Large intestine (tissue), 12 donors: ENCODE data around the gene AZGP1. TPM values are rescaled to one million over a fixed set of nuclear protein-coding genes. Genes with fewer than 3 reads are reported as not detected.

Source experiments
- DNase-seq, 2 donors: peaks; one replicate each; pipeline versions ENCODE4 v3.0.0 to v3.0.0-alpha.2; 2013
- H3K27ac ChIP-seq: one replicate; pipeline ENCODE4 v1.5.1; 2013; ENCODE audit warnings: low read length
- H3K27me3 ChIP-seq: 2 replicates; pipeline ENCODE4 v1.6.1; 2013; ENCODE audit warnings: low read length; ENCODE audit not compliant: control insufficient read depth, insufficient read depth
- H3K36me3 ChIP-seq: 2 replicates; pipeline ENCODE4 v1.6.1; 2013; ENCODE audit warnings: low read length; ENCODE audit not compliant: control insufficient read depth, insufficient read depth
- H3K4me1 ChIP-seq: one replicate; pipeline ENCODE4 v1.6.1; 2013; ENCODE audit warnings: low read length; ENCODE audit not compliant: control insufficient read depth, insufficient read depth
- H3K4me3 ChIP-seq: one replicate; pipeline ENCODE4 v1.5.1; 2013; ENCODE audit warnings: low read length
- H3K9me3 ChIP-seq: one replicate; pipeline ENCODE4 v1.6.1; 2013; ENCODE audit warnings: mild to moderate bottlenecking, low read depth, low read length, moderate library complexity; ENCODE audit not compliant: control insufficient read depth
- WGBS: methylation state at CpG from one replicate; pipeline ENCODE4 v1.1.5; 2013; ENCODE audit warnings: low lambda C conversion rate; ENCODE audit not compliant: insufficient coverage; 5-methylcytosine and 5-hydroxymethylcytosine counted together
- long read RNA-seq, 11 donors: transcript quantifications; one replicate each; lab custom pipeline, GENCODE V29; 2026
- polyA plus RNA-seq: library from polyadenylated mRNA; unstranded; fragments of 120-200 nt; gene quantifications from one replicate; pipeline ENCODE4 v1.2.1, GENCODE V29; 2013

AZGP1 gene
- polyA plus RNA-seq = 13.9 TPM
- long read RNA-seq, donor 1, partial matches to known transcripts = 0 of 5 reads
- long read RNA-seq, donor 1, other reads (novel, unspliced or antisense) = 0 of 5 reads
- long read RNA-seq, donor 2, partial matches to known transcripts = 0 of 10 reads
- long read RNA-seq, donor 2, other reads (novel, unspliced or antisense) = 0 of 10 reads
- long read RNA-seq, donor 3, partial matches to known transcripts = 0 of 6 reads
- long read RNA-seq, donor 3, other reads (novel, unspliced or antisense) = 0 of 6 reads
- long read RNA-seq, donor 4 = 0 reads
- long read RNA-seq, donor 5, partial matches to known transcripts = 0 of 2 reads
- long read RNA-seq, donor 5, other reads (novel, unspliced or antisense) = 0 of 2 reads
- long read RNA-seq, donor 6, transcript AZGP1-201 (4 exons, 1,307 nt) = major isoform, 11 of 17 reads
- long read RNA-seq, donor 6, partial matches to known transcripts = 0 of 17 reads
- long read RNA-seq, donor 6, other reads (novel, unspliced or antisense) = 0 of 17 reads
- long read RNA-seq, donor 7, partial matches to known transcripts = 0 of 1 reads
- long read RNA-seq, donor 7, other reads (novel, unspliced or antisense) = 0 of 1 reads
- long read RNA-seq, donor 8, transcript AZGP1-202 (3 exons, 2,027 nt) = major isoform, 5 of 12 reads
- long read RNA-seq, donor 8, partial matches to known transcripts = 0 of 12 reads
- long read RNA-seq, donor 8, other reads (novel, unspliced or antisense) = 0 of 12 reads
- long read RNA-seq, donor 9, partial matches to known transcripts = 0 of 5 reads
- long read RNA-seq, donor 9, other reads (novel, unspliced or antisense) = 0 of 5 reads
- long read RNA-seq, donor 10, partial matches to known transcripts = 0 of 4 reads
- long read RNA-seq, donor 10, other reads (novel, unspliced or antisense) = 0 of 4 reads
- long read RNA-seq, donor 11, partial matches to known transcripts = 0 of 6 reads
- long read RNA-seq, donor 11, other reads (novel, unspliced or antisense) = 0 of 6 reads

DNA sequence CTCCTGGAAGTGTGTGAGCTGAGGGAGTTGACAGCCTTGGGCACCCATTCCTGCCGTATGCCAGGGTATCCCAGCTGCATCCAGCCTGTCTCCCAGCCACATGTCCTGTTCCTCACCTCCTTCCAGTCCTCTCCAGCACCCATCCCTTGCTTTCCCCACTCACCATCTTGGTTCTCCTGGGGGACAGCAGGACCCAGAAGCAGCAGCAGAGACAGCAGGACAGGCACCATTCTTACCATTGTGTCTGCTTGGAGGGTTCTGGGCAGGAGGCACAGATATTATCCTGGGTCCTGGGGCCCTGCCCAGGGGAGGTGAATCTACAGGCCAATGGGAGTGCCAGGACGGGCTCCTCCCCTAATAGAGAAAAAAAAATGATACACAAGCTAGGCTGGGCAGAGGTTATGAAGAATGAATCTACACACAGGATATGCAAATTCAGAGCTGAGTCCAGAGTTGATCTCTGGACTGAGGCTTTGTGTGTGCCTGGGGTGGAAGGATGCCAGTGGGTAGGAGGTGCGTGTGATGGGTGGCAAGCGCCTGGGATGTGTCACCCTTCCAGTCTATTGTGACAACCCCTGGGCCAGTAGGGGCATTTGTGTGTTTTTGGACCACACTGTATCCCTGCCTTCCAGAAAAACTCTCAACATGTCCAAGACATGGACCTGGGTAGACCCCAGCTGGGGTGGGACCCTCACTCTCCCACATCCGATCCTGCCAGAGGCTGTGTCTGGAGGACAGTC is at the start of gene AZGP1:
TSS of gene AZGP1 (minus strand) at position 250 of the 740 bp plus-strand sequence. CDS start at position 239, 11 bp downstream.
- WGBS = 17% methylated on average over 1 of the region's 5 CpGs
- Histone ChIP-seq H3K36me3 (no peaks in the 10 kb centered on the region), H3K9me3 (no peaks in the 10 kb centered on the region), H3K27me3 (no peaks in the 10 kb centered on the region), H3K27ac (no peak within 1 kb of the TSS), H3K4me3 (no peak within 1 kb of the TSS), H3K4me1 (no peaks in the 10 kb centered on the region)
- DNase-seq = peak; percentile 48 to 79

GRCh38 chr7:100024020-100024619 is 48.3 kb upstream of the AZGP1 start:
- H3K4me3 ChIP-seq = no peak overlapping the region
- H3K36me3 ChIP-seq = peaks cover 38% of the 10 kb centered on the region
- DNase-seq = peak; percentile 64 to 82
- WGBS = 55% methylated on average over 4 of the region's 12 CpGs
- H3K4me1 ChIP-seq = peaks cover 20% of the 10 kb centered on the region
- H3K27ac ChIP-seq = peak overlapping the region; percentile 70
- no peaks in the 10 kb centered on the region for H3K27me3 ChIP-seq
- no peaks in the 10 kb centered on the region for H3K9me3 ChIP-seq

GRCh38 chr7:100023526-100023925 is 47.7 kb upstream of the AZGP1 start:
- Histone ChIP-seq H3K4me1 (peaks cover 20% of the 10 kb centered on the region), H3K27ac (peak overlapping the region; percentile 45), H3K36me3 (peaks cover 36% of the 10 kb centered on the region), H3K9me3 (no peaks in the 10 kb centered on the region), H3K27me3 (no peaks in the 10 kb centered on the region), H3K4me3 (no peak overlapping the region)
- no peak for DNase-seq
- WGBS = 100% methylated on average over 1 of the region's 12 CpGs

DNA sequence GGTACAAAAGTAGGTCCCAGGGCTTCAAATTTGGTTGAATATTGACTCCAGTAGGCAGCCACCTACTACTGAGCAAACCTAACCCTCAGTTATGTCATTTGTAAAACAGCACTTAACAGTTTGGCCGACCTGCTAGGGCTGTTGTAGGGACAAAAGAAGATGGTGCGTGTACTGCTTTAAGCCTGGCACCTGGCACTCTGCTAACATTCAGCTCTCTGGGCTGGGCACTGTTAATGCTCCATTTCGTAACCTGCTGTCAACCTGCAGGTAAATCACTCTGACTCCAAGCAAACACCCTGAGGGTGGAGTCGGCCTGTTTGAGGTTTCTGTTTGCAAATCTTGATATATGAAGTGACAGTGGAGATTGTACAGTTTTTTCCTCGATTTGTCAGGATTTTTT is 46.8 kb upstream of the AZGP1 start:
- Histone ChIP-seq H3K27me3 (no peaks in the 10 kb centered on the region), H3K4me3 (no peak overlapping the region), H3K4me1 (peaks cover 20% of the 10 kb centered on the region), H3K9me3 (no peaks in the 10 kb centered on the region), H3K36me3 (peaks cover 33% of the 10 kb centered on the region), H3K27ac (peak overlapping the region; percentile 45)
- DNase-seq = peak; percentile 57 to 72
- no CpG with 5 or more reads among the region's 5 CpGs for WGBS

DNA sequence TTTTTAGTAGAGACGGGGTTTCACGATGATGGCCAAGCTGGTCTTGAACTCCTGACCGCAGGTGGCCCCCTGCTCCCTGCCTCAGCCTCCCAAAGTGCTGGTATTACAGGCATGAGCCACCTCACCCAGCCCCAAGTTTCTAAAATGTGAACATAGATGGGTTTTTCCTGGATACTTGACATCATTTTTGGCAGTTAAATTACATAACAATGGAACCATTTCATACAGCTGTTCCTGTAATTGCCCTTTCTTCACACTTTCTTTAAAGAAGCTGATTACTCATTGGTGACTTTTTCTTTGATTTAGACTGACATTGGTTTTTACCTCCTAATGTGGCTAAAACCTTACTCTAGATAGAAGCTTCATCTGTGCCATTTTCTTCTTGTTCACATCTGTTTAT is 45.5 kb upstream of the AZGP1 start:
- H3K27ac ChIP-seq = no peak overlapping the region
- no peaks in the 10 kb centered on the region for H3K27me3 ChIP-seq
- no peak overlapping the region for H3K4me3 ChIP-seq
- H3K36me3 ChIP-seq = peaks cover 27% of the 10 kb centered on the region
- no peak for DNase-seq
- H3K4me1 ChIP-seq = peaks cover 28% of the 10 kb centered on the region
- no CpG with 5 or more reads among the region's 3 CpGs for WGBS
- H3K9me3 ChIP-seq = no peaks in the 10 kb centered on the region

DNA sequence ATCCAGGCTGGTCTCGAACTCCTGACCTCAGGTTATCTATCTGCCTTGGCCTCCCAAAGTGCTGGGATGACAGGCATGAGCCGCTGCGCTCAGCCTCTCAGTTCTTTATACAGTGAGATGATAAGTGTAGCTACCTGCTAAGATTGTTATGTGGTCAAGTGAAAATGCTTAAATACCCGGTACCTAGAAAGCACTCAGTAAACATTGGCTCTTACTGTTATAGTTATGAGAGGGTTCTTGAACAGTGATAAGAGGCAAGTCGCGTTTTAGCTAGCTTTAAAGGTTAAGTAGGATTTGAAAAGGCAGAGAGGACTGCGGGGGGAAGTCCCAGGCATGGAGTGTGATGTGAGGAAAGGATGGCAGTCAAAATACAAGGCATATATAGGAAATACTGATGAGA is 44.1 kb upstream of the AZGP1 start:
- H3K4me1 ChIP-seq = peaks cover 32% of the 10 kb centered on the region
- no peaks in the 10 kb centered on the region for H3K9me3 ChIP-seq
- WGBS = 88% methylated on average over 1 of the region's 7 CpGs
- DNase-seq = no peak
- peaks cover 17% of the 10 kb centered on the region for H3K36me3 ChIP-seq
- no peak overlapping the region for H3K4me3 ChIP-seq
- no peak overlapping the region for H3K27ac ChIP-seq
- H3K27me3 ChIP-seq = no peaks in the 10 kb centered on the region

- 100% methylated on average over 2 of the region's 5 CpGs for WGBS
- no peak overlapping the region for H3K4me3 ChIP-seq
- peak overlapping the region; percentile 92 for H3K27ac ChIP-seq
- H3K36me3 ChIP-seq = no peaks in the 10 kb centered on the region
- DNase-seq = no peak
- no peaks in the 10 kb centered on the region for H3K9me3 ChIP-seq
- H3K27me3 ChIP-seq = no peaks in the 10 kb centered on the region
- H3K4me1 ChIP-seq = peaks cover 20% of the 10 kb centered on the region
Observed at GRCh38 chr7:100017875-100018274, 42.0 kb upstream of the AZGP1 start.

DNA sequence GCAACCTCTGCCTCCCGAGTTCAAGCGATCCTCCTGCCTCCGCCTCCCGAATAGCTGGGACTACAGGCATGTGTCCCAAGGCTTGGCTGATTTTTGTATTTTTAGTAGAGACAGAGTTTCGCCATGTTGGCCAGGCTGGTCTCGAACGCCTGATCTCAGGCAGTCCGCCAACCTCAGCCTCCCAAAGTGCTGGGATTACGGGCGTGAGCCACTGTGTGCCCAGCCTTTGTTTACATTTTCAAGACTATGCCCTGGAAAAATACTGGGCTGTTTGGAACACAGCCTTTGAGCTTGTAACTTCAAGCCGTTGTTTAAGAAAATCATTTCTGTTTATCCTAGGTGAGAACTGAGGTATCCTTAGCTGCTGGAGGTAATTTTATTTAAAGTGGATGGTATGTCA is 41.5 kb upstream of the AZGP1 start:
- Histone ChIP-seq H3K4me1 (peaks cover 19% of the 10 kb centered on the region), H3K9me3 (no peaks in the 10 kb centered on the region), H3K36me3 (no peaks in the 10 kb centered on the region), H3K27ac (peak overlapping the region; percentile 92), H3K4me3 (peak overlapping the region; percentile 99), H3K27me3 (no peaks in the 10 kb centered on the region)
- WGBS = no CpG with 5 or more reads among the region's 11 CpGs
- peak in 1 of 2 donors; percentile 41 for DNase-seq

GRCh38 chr7:100016215-100016901 is 40.5 kb upstream of the AZGP1 start:
- Histone ChIP-seq H3K36me3 (no peaks in the 10 kb centered on the region), H3K4me3 (peak overlapping the region; percentile 99), H3K4me1 (peaks cover 17% of the 10 kb centered on the region), H3K9me3 (no peaks in the 10 kb centered on the region), H3K27me3 (no peaks in the 10 kb centered on the region), H3K27ac (peak overlapping the region; percentile 92)
- no CpG with 5 or more reads among the region's 11 CpGs for WGBS
- peak in 1 of 2 donors; percentile 62 for DNase-seq
